Stimulated activated naive CD8-positive, alpha-beta T cell treated with anti-CD3 and anti-CD28 coated beads, Interleukin-15, Interleukin-2, amounts not matched to agents 100 U/mL and 50 U/mL, for 24 hours (primary cell): ENCODE data around the gene OR4F3.
"Not testable (repeated sequence)": the region's sequence is repeated elsewhere in the genome, so short reads cannot be mapped to it uniquely, and the experiment has no call there.

ENCODE experiments used
- ATAC-seq: fragments of 150-1000 bp; cut with Tn5 transposase; one replicate; pipeline ENCODE4 v1.10.0; 2021
- DNase-seq: peaks from one replicate; pipeline ENCODE4 v3.0.0; 2021

Gene OR4F3

GRCh38 chr5:181366968-181367367, at the start of gene OR4F3:
Gene OR4F3 (plus strand): TSS chr5:181367268.
- not testable (repeated sequence) for ATAC-seq, DNase-seq
